ENCODE data around the gene RILPL2. TPM values are rescaled to one million over a fixed set of nuclear protein-coding genes. Genes with fewer than 3 reads are reported as not detected.

The RILPL2 gene
- total and polyA plus RNA-seq, 2 of the 13 experiments (the other 11 are each of a cell fraction or from before 2014, with no cell fraction given): 2.7 to 8.1 TPM

- TF ChIP-seq ZNF558 (CRISPR knock-in tag; IDR thresholded peaks at IDR 0.05; ENCODE audit: borderline replicate concordance): peak; percentile 90; the same call in 1 of the 2 replicates
- 0 out of 2 replicates have a peak, but pooled peaks have one; percentile 56 for TF ChIP-seq ZSCAN20 (CRISPR knock-in tag; IDR thresholded peaks at IDR 0.05; ENCODE audit: borderline replicate concordance)
- 0 out of 4 replicates have a peak, but pooled peaks of 1 of the 2 experiments have one; percentile 32 for TF ChIP-seq POLR2A (IDR thresholded peaks at IDR 0.05; ENCODE audit: insufficient read depth in 1 of 2, low read depth in 2 of 2, low read length in 2 of 2)
- TF ChIP-seq ZNF143 (CRISPR knock-in tag; IDR thresholded peaks at IDR 0.05): 0 out of 2 replicates have a peak, but pooled peaks have one; percentile 45
- TF ChIP-seq ARHGAP35 (CRISPR knock-in tag; IDR thresholded peaks at IDR 0.05; ENCODE audit: borderline replicate concordance): peak; percentile 38; the same call in 1 of the 2 replicates
- TF ChIP-seq WIZ (CRISPR knock-in tag; IDR thresholded peaks at IDR 0.05): peak; percentile 60; the same call in 1 of the 2 replicates
- TF ChIP-seq ZNF333 (CRISPR knock-in tag; IDR thresholded peaks at IDR 0.05; ENCODE audit: borderline replicate concordance): no peak
- no peak for TF ChIP-seq ZNF749 (CRISPR knock-in tag; IDR thresholded peaks at IDR 0.05; ENCODE audit: borderline replicate concordance)
- TF ChIP-seq RXRA (CRISPR knock-in tag; IDR thresholded peaks at IDR 0.05): peak; percentile 90
- no peak for TF ChIP-seq ZBTB46 (CRISPR knock-in tag; IDR thresholded peaks at IDR 0.05; ENCODE audit: borderline replicate concordance)
- no peak for TF ChIP-seq HOXA5 (CRISPR knock-in tag; IDR thresholded peaks at IDR 0.05)
- TF ChIP-seq FOXO4 (CRISPR knock-in tag; conservative IDR thresholded peaks at IDR 0.05): 0 out of 2 replicates have a peak, but pooled peaks have one; percentile 64
- TF ChIP-seq ZNF614 (CRISPR knock-in tag; IDR thresholded peaks at IDR 0.05; ENCODE audit: borderline replicate concordance): peak; percentile 93
- TF ChIP-seq PREB (CRISPR knock-in tag; IDR thresholded peaks at IDR 0.05): no peak
- TF ChIP-seq ZBTB44 (CRISPR knock-in tag; IDR thresholded peaks at IDR 0.05): no peak
- TF ChIP-seq ZNF740 (CRISPR knock-in tag; IDR thresholded peaks at IDR 0.05): no peak
- no peak for TF ChIP-seq IKZF1 (IDR thresholded peaks at IDR 0.05)
- no peak for TF ChIP-seq HNF1A (IDR thresholded peaks at IDR 0.05; ENCODE audit: low read depth)
- peak; percentile 59; the same call in 1 of the 2 replicates for TF ChIP-seq HNF1A (CRISPR knock-in tag; IDR thresholded peaks at IDR 0.05; ENCODE audit: borderline replicate concordance)
Observed at GRCh38 chr12:123472438-123472849, 36.0 kb upstream of the RILPL2 start (continued).

Data from HepG2 (cell line).